HEK293 (cell line): ENCODE measurements around the gene RPS5.

Experiments used
- CTCF ChIA-PET: fragments of 350-600 bp; formaldehyde crosslinking; extraction: SDS; loops from one replicate; lab custom pipeline; 2021; ENCODE audit warnings: antibody characterized with exemption; lab: Yijun Ruan, JAX
- POLR2A ChIA-PET: fragments of 300-600 bp; formaldehyde crosslinking; extraction: SDS; loops from one replicate; lab custom pipeline; 2020; ENCODE audit warnings: antibody characterized with exemption, inconsistent platforms; lab: Yijun Ruan, JAX
- H3K27ac ChIP-seq: fragments of 200-500 bp; sonication (Bioruptor generic); 2 replicates; pipeline ENCODE4 v1.5.1; 2014; ENCODE audit warnings: low read depth, low read length, control low read depth, inconsistent platforms; ENCODE audit errors: extremely low read depth
- H3K36me3 ChIP-seq, 2 experiments: fragments of 200-500 bp in 1 of 2; sonication (Bioruptor generic) in 1 of 2; 1 replicate in 1 of 2; 2 replicates in 1 of 2; pipeline ENCODE4 v1.5.1; 2014 to 2017; ENCODE audit warnings: inconsistent platforms in 2 of 2, low read length in 2 of 2; ENCODE audit not compliant: control insufficient read depth in 2 of 2, insufficient read depth in 1 of 2
- H3K4me1 ChIP-seq: fragments of 200-500 bp; sonication (Bioruptor generic); 2 replicates; pipeline ENCODE4 v1.5.1; 2014; ENCODE audit warnings: mild to moderate bottlenecking, low read length, inconsistent platforms; ENCODE audit not compliant: control insufficient read depth, insufficient read depth
- H3K4me3 ChIP-seq: 2 replicates; pipeline ENCODE4 v1.5.1; 2011; ENCODE audit warnings: low read depth, mild to moderate bottlenecking, control low read depth, low read length, moderate library complexity
- H3K9me3 ChIP-seq: fragments of 200-500 bp; sonication (Bioruptor generic); 2 replicates; pipeline ENCODE4 v1.5.1; 2014; ENCODE audit warnings: low read depth, low read length, inconsistent platforms; ENCODE audit not compliant: control insufficient read depth, insufficient read depth
- BCL11B ChIP-seq: fragments of 450-650 bp; formaldehyde crosslinking; IDR thresholded peaks from 2 replicates; pipeline ENCODE4 v1.5.1; 2016; ENCODE audit warnings: low read depth, missing biosample characterization, missing genetic modification characterization
- ELK4 ChIP-seq: IDR thresholded peaks from 2 replicates; pipeline ENCODE4 v1.6.1; 2011; ENCODE audit warnings: mild to moderate bottlenecking, low read depth, low read length, borderline replicate concordance
- GFI1B ChIP-seq: fragments of 450-650 bp; formaldehyde crosslinking; IDR thresholded peaks from 2 replicates; pipeline ENCODE4 v1.5.1; 2016; ENCODE audit warnings: missing biosample characterization, missing genetic modification characterization
- HIC1 ChIP-seq: fragments of 450-650 bp; formaldehyde crosslinking; IDR thresholded peaks from 2 replicates; pipeline ENCODE4 v1.5.1; 2016; ENCODE audit warnings: missing biosample characterization, missing genetic modification characterization
- HOXC10 ChIP-seq: sonication (generic); formaldehyde crosslinking; IDR thresholded peaks from 2 replicates; pipeline ENCODE4 v1.8.1; 2023; ENCODE audit warnings: mild to moderate bottlenecking, missing genetic modification reagents
- OVOL3 ChIP-seq: fragments of 450-650 bp; formaldehyde crosslinking; IDR thresholded peaks from 2 replicates; pipeline ENCODE4 v1.5.1; 2016; ENCODE audit warnings: missing biosample characterization, missing genetic modification characterization
- SCRT1 ChIP-seq: fragments of 450-650 bp; formaldehyde crosslinking; IDR thresholded peaks from 2 replicates; pipeline ENCODE4 v1.5.1; 2016; ENCODE audit warnings: missing biosample characterization, missing genetic modification characterization, borderline replicate concordance
- YY2 ChIP-seq: fragments of 450-650 bp; formaldehyde crosslinking; IDR thresholded peaks from 2 replicates; pipeline ENCODE4 v1.5.1; 2016; ENCODE audit warnings: missing biosample characterization, missing genetic modification characterization
- ZNF18 ChIP-seq: fragments of 450-650 bp; formaldehyde crosslinking; IDR thresholded peaks from 2 replicates; pipeline ENCODE4 v1.5.1; 2016; ENCODE audit warnings: missing biosample characterization, missing genetic modification characterization
- ZNF501 ChIP-seq: fragments of 450-650 bp; formaldehyde crosslinking; IDR thresholded peaks from 2 replicates; pipeline ENCODE4 v1.5.1; 2016; ENCODE audit warnings: missing biosample characterization, missing genetic modification characterization
- ZNF514 ChIP-seq: fragments of 450-650 bp; formaldehyde crosslinking; IDR thresholded peaks from 2 replicates; pipeline ENCODE4 v1.5.1; 2016; ENCODE audit warnings: missing biosample characterization, missing genetic modification characterization
- ZNF548 ChIP-seq: fragments of 450-650 bp; formaldehyde crosslinking; IDR thresholded peaks from 2 replicates; pipeline ENCODE4 v1.5.1; 2016; ENCODE audit warnings: missing biosample characterization, missing genetic modification characterization
- ZNF776 ChIP-seq: fragments of 450-650 bp; formaldehyde crosslinking; IDR thresholded peaks from 2 replicates; pipeline ENCODE4 v1.5.0; 2017; ENCODE audit warnings: missing biosample characterization, missing genetic modification characterization, borderline replicate concordance
- ZNF777 ChIP-seq: fragments of 450-650 bp; formaldehyde crosslinking; IDR thresholded peaks from 2 replicates; pipeline ENCODE4 v1.5.1; 2017; ENCODE audit warnings: missing biosample characterization, missing genetic modification characterization, borderline replicate concordance
- ZNF785 ChIP-seq: fragments of 450-650 bp; formaldehyde crosslinking; IDR thresholded peaks from 2 replicates; pipeline ENCODE4 v1.5.1; 2016; ENCODE audit warnings: missing biosample characterization, missing genetic modification characterization
- ZSCAN23 ChIP-seq: fragments of 450-650 bp; formaldehyde crosslinking; IDR thresholded peaks from 2 replicates; pipeline ENCODE4 v1.5.1; 2016; ENCODE audit warnings: missing biosample characterization, missing genetic modification characterization
- ZXDB ChIP-seq: fragments of 450-650 bp; formaldehyde crosslinking; IDR thresholded peaks from 2 replicates; pipeline ENCODE4 v1.5.1; 2016; ENCODE audit warnings: missing biosample characterization, missing genetic modification characterization

RPS5 gene

GRCh38 chr19:58428617-58429016 is 41.5 kb downstream of the RPS5 start:
- CTCF ChIA-PET: no interaction called here
- TF ChIP-seq ZSCAN23: no peak
- no peak for TF ChIP-seq ZNF514 (tag by site-specific recombination)
- no peak for TF ChIP-seq ELK4
- TF ChIP-seq BCL11B (tag by site-specific recombination): no peak
- TF ChIP-seq ZXDB (tag by site-specific recombination): no peak
- no peak for TF ChIP-seq YY2 (tag by site-specific recombination)
- no peak for TF ChIP-seq GFI1B (tag by site-specific recombination)
- no peak for TF ChIP-seq ZNF777 (tag by site-specific recombination)
- TF ChIP-seq HOXC10 (CRISPR knock-in tag): no peak
- no peak for TF ChIP-seq HIC1 (tag by site-specific recombination)
- no peak for TF ChIP-seq SCRT1 (tag by site-specific recombination)
- TF ChIP-seq ZNF548 (tag by site-specific recombination): no peak
- no peak for TF ChIP-seq ZNF501 (tag by site-specific recombination)

GRCh38 chr19:58429745-58430144 is 42.7 kb downstream of the RPS5 start:
- TF ChIP-seq ZNF785 (tag by site-specific recombination): no peak
- ChIA-PET POLR2A (interaction anchor here (1.0 to 2.1 kb wide), 2 partner anchors 21 to 22 kb away, joined by 3 to 10 read pairs; partner anchors contain the start of genes ZNF324B and ZNF584), CTCF (no interaction called here)
- H3K36me3 ChIP-seq: peaks cover 2 to 41% of the 10 kb centered on the region in 2 experiments; a peak in 2 of 3 replicates
- no peak overlapping the region for H3K27ac ChIP-seq
- H3K9me3 ChIP-seq: no peaks in the 10 kb centered on the region
- no peak overlapping the region for H3K4me3 ChIP-seq
- H3K4me1 ChIP-seq: no peaks in the 10 kb centered on the region

More at GRCh38 chr19:58428617-58429016, 41.5 kb downstream of the RPS5 start:
- no peaks in the 10 kb centered on the region for H3K9me3 ChIP-seq
- no peak overlapping the region for H3K27ac ChIP-seq
- H3K36me3 ChIP-seq: peaks cover 3 to 34% of the 10 kb centered on the region in 2 experiments; a peak in 2 of 3 replicates
- POLR2A ChIA-PET: interaction anchor here (2.1 kb wide), 1 partner anchor 20 kb away, joined by 10 read pairs; the partner anchor contains the start of gene ZNF584
- H3K4me3 ChIP-seq: no peak overlapping the region
- H3K4me1 ChIP-seq: no peaks in the 10 kb centered on the region

- Histone ChIP-seq H3K36me3 (peaks cover 0 to 30% of the 10 kb centered on the region in 2 experiments; a peak in 1 of 3 replicates), H3K9me3 (no peaks in the 10 kb centered on the region), H3K27ac (no peak overlapping the region), H3K4me3 (no peak overlapping the region), H3K4me1 (no peaks in the 10 kb centered on the region)
- TF ChIP-seq OVOL3 (tag by site-specific recombination) (no peak), ZNF776 (tag by site-specific recombination) (no peak), ZNF18 (tag by site-specific recombination) (0 out of 2 replicates have a peak, but pooled peaks have one; percentile 38)
- ChIA-PET POLR2A (interaction anchor here (1.5 kb wide), 1 partner anchor 26 kb away, joined by 5 read pairs; the partner anchor contains the start of gene ZNF584), CTCF (interaction anchor here (1.3 kb wide), 1 partner anchor 85 kb away, joined by 3 read pairs; no protein-coding TSS in a partner anchor)
Measured at GRCh38 chr19:58434217-58434616, 47.1 kb downstream of the RPS5 start.
